Naive B cell (primary cell): ENCODE results near the gene POU2F1. TPM values are rescaled to one million over a fixed set of nuclear protein-coding genes. Genes with fewer than 3 reads are reported as not detected.

ENCODE experiments used
- ATAC-seq, 2 donors: fragments of 150-1000 bp; cut with Tn5 transposase; 2 replicates each; pipeline ENCODE4 v1.10.0; 2021; ENCODE audit warnings: low read depth in 2 of 2, mild to moderate bottlenecking in 2 of 2, moderate library complexity in 2 of 2
- DNase-seq: peaks from one replicate; pipeline ENCODE4 v3.0.0; 2022
- H3K27ac Mint-ChIP-seq, 6 donors: one replicate each; pipeline ENCODE4 v1.8.0; 2020 to 2022; ENCODE audit warnings: mild to moderate bottlenecking in 6 of 6, mixed read lengths in 6 of 6, moderate library complexity in 5 of 6, inconsistent platforms in 2 of 6
- H3K27me3 Mint-ChIP-seq, 3 donors: one replicate each; pipeline ENCODE4 v1.8.0; 2021 to 2022; ENCODE audit warnings: mixed read lengths in 3 of 3, mild to moderate bottlenecking in 1 of 3
- H3K36me3 Mint-ChIP-seq, 2 donors: one replicate each; pipeline ENCODE4 v1.8.0; 2020 to 2022; ENCODE audit warnings: mixed read lengths in 2 of 2, inconsistent platforms in 1 of 2, mild to moderate bottlenecking in 1 of 2
- H3K4me1 Mint-ChIP-seq, 3 donors: one replicate each; pipeline ENCODE4 v1.8.0; 2020 to 2022; ENCODE audit warnings: mixed read lengths in 3 of 3, inconsistent platforms in 1 of 3, mild to moderate bottlenecking in 1 of 3, moderate library complexity in 1 of 3
- H3K4me3 Mint-ChIP-seq, 8 donors: one replicate each; pipeline ENCODE4 v1.8.0; 2020 to 2022; ENCODE audit warnings: mild to moderate bottlenecking in 8 of 8, mixed read lengths in 8 of 8, moderate library complexity in 8 of 8, inconsistent platforms in 2 of 8
- H3K9me3 Mint-ChIP-seq, 7 donors: one replicate each; pipeline ENCODE4 v1.8.0; 2020 to 2022; ENCODE audit warnings: mixed read lengths in 7 of 7, mild to moderate bottlenecking in 5 of 7, inconsistent platforms in 2 of 7, moderate library complexity in 1 of 7
- polyA plus RNA-seq, 6 donors: library from polyadenylated mRNA; unstranded; fragments of 300-500 nt; fragmentation: Illumina TruSeq; gene quantifications; one replicate each; pipeline ENCODE4 v1.2.3, GENCODE V29; 2021; ENCODE audit warnings: low read depth in 6 of 6

POU2F1 gene
- polyA plus RNA-seq, 6 donors from 2014 or later, result 12.2 to 23.6 (median 20.0) TPM

DNA sequence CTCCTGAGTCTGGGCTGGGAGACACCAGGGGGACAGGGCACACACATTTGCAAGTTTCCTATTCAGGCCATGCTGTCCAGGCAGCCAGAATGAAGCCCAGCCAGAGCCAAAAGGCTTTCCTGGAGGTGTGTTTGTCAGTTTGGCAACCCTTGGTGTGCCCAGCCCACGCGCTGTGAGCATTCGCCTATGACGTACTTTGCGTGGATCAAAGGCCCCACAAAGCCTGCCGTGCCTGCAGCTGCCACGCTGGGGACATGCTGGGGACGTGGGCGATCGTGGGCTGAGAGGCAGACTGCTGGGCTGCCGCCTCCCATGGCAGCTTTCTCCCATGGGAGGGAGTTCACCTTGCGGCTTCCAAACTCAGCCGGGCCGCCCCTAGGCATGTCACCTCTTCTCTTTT is 240.2 kb downstream of the POU2F1 start:
- Mint-ChIP-seq H3K36me3 (no peaks in the 10 kb centered on the region), H3K4me1 (peaks cover 5 to 8% (median 7%) of the 10 kb centered on the region in 3 donors), H3K9me3 (no peaks in the 10 kb centered on the region), H3K4me3 (no peak overlapping the region), H3K27me3 (peaks cover 0 to 20% (median 9%) of the 10 kb centered on the region in 3 donors), H3K27ac (no peak overlapping the region)
- DNase-seq, result no peak
- ATAC-seq, result no peak

DNA sequence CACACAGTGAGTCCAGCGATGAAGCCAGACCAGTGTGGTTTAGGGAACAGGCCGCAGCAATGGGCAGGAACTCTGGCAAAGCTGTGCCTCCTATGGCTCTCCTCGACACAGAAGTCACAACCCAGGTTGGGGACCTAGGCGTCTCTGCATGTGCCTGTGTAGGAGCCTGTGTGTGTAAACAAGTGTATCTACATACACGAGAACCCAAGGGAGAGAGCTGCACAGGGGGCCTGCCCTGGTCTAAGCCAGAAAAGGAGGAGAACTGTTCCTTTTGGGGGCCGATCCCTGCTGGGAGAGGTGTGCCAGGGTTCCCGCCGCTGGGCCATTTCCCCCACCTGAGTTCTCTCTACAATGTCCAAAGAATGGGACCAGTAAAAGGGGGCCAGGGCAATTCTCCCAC is 241.7 kb downstream of the POU2F1 start:
- no peaks in the 10 kb centered on the region for H3K4me1 Mint-ChIP-seq
- H3K27ac Mint-ChIP-seq, result peak overlapping the region in 1 of 6 donors; percentile 31
- no peak overlapping the region for H3K4me3 Mint-ChIP-seq
- no peaks in the 10 kb centered on the region for H3K36me3 Mint-ChIP-seq
- ATAC-seq, result no peak
- DNase-seq, result no peak
- no peaks in the 10 kb centered on the region for H3K9me3 Mint-ChIP-seq
- peaks cover 0 to 18% (median 9%) of the 10 kb centered on the region in 3 donors for H3K27me3 Mint-ChIP-seq

GRCh38 chr1:167463080-167463479 is 242.4 kb downstream of the POU2F1 start:
- Mint-ChIP-seq H3K9me3 (no peaks in the 10 kb centered on the region), H3K27me3 (peaks cover 0 to 14% (median 4%) of the 10 kb centered on the region in 3 donors), H3K4me3 (no peak overlapping the region), H3K36me3 (no peaks in the 10 kb centered on the region), H3K27ac (peak overlapping the region in 1 of 6 donors; percentile 33), H3K4me1 (no peaks in the 10 kb centered on the region)
- DNase-seq, result no peak
- ATAC-seq, result no peak

DNA sequence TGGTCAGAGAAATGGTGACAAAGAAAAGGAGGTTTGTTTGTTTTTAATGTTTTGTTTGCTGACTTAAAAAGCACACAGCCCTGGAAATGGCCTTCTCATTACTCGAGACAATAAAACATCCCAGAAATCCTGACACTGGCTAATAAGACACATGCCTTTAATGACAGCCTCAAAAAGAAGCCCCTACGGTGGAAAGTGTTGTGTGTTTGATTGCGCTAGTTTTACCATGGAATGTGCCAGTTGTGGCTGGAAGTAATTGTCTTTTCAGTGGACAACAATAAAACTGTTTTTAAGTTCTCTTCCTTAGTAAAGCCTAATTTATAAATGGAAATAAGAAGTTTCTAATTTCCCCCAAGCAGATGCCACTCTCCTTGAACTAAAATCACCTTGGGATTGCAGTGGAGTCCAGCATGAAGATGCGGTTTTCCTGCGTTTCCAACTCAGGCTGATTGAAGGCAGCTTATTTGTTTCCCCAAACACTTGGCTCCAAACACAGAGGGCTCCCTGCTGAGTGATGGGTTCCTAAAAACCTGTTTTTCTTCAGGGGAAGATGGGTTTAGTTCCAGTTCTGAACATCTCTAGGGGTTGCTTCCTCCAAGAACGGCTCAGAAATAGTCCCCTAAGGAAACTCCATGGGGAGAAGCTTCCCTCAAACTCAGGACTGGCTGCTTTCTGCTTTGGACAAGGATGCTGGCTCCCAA is 243.3 kb downstream of the POU2F1 start:
- Mint-ChIP-seq H3K27me3 (peaks cover 0 to 11% (median 4%) of the 10 kb centered on the region in 3 donors), H3K9me3 (no peaks in the 10 kb centered on the region), H3K27ac (no peak overlapping the region), H3K36me3 (no peaks in the 10 kb centered on the region), H3K4me3 (no peak overlapping the region), H3K4me1 (no peaks in the 10 kb centered on the region)
- ATAC-seq, result no peak
- no peak for DNase-seq

- no peak for ATAC-seq
- DNase-seq, result no peak
- Mint-ChIP-seq H3K27ac (no peak overlapping the region), H3K4me3 (peak overlapping the region in 1 of 8 donors; percentile 72), H3K4me1 (no peaks in the 10 kb centered on the region), H3K36me3 (no peaks in the 10 kb centered on the region), H3K27me3 (peaks cover 0 to 13% (median 0%) of the 10 kb centered on the region in 3 donors), H3K9me3 (no peaks in the 10 kb centered on the region)
These were observed 244.3 kb downstream of the POU2F1 start for GRCh38 chr1:167465018-167465417.

DNA sequence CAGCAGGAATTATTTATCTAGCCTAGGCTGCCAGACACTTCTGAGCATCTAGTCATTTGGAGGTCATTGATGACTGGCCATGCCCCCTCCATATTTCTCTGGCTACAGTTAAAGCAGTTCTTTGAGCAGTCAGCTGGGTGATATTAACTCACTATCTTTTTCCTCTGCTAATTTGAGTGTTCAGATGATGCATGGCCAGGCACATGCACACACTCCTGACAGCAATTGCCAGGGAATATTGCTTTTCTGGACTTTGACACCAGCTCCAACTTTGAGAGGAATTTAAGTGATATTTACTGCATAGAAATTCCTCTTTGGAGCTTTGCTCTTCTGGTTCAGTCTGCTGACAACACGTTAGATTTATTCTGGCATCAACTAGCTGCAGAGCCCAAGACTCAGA is 245.1 kb downstream of the POU2F1 start:
- peak overlapping the region in 1 of 6 donors; percentile 44 for H3K27ac Mint-ChIP-seq
- H3K4me1 Mint-ChIP-seq, result no peaks in the 10 kb centered on the region

DNA sequence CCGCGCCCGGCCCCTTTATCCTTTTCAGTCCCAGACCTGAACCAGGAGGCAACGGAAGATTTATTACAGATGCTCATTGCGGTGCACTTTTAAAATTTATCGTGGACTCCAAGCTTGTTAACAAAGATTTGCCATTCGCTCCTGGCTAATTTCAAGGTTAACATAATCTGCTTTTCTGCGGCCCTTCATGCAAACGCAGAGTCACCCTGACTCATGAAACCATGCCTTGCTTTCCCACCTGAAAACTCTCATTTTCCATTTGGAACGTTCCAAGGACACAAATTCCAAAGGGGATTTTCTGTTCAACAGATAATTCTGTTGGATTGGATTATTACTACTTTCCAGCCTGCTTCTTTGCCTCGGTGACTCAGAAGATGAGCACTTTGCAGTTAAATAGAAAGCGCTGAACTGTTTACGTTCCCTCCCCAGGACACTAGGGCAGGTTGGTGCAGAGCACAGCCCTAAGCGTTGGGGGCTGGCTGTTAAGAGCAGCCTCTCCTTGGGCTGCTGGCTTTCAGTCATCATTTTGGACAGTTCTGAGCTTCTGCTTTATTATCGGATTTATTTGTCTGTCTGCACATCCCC is 246.5 kb downstream of the POU2F1 start:
- no peaks in the 10 kb centered on the region for H3K4me1 Mint-ChIP-seq
- peak overlapping the region in 1 of 6 donors; percentile 14 for H3K27ac Mint-ChIP-seq

More for the DNA sequence above, 245.1 kb downstream of the POU2F1 start:
- Mint-ChIP-seq H3K4me3 (no peak overlapping the region), H3K36me3 (no peaks in the 10 kb centered on the region), H3K27me3 (peaks cover 0 to 13% (median 0%) of the 10 kb centered on the region in 3 donors), H3K9me3 (no peaks in the 10 kb centered on the region)
- DNase-seq (no peak), ATAC-seq (no peak)

DNA sequence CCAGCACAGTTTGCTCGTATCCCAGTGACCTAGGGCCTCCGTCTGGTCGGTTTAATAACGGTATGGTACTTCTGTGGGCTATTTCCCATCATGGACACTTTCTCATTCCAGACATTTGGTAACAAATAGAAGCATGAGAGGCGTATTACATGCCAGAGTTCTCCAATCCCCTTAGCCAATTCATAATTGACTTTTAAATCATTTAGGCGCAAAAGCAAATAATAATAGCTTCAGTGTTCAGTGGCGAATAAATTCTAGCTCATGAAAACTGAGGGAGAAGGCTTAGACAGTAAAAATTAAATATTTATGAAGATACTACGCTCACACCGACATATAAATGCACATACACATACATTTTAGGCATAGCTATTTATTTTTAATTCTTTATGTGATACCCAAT is 247.1 kb downstream of the POU2F1 start:
- H3K4me3 Mint-ChIP-seq, result no peak overlapping the region
- no peaks in the 10 kb centered on the region for H3K4me1 Mint-ChIP-seq
- ATAC-seq, result no peak
- H3K27ac Mint-ChIP-seq, result peak overlapping the region in 1 of 6 donors; percentile 14
- H3K36me3 Mint-ChIP-seq, result no peaks in the 10 kb centered on the region
- H3K27me3 Mint-ChIP-seq, result peaks cover 0 to 12% (median 0%) of the 10 kb centered on the region in 3 donors
- DNase-seq, result no peak
- H3K9me3 Mint-ChIP-seq, result no peaks in the 10 kb centered on the region

More for the DNA sequence above, 246.5 kb downstream of the POU2F1 start:
- Mint-ChIP-seq H3K36me3 (no peaks in the 10 kb centered on the region), H3K9me3 (no peaks in the 10 kb centered on the region), H3K27me3 (peaks cover 0 to 13% (median 0%) of the 10 kb centered on the region in 3 donors), H3K4me3 (no peak overlapping the region)
- no peak for ATAC-seq
- no peak for DNase-seq

GRCh38 chr1:167469280-167469965 is 248.7 kb downstream of the POU2F1 start:
- Mint-ChIP-seq H3K9me3 (no peaks in the 10 kb centered on the region), H3K27me3 (peaks cover 5 to 15% (median 9%) of the 10 kb centered on the region in 3 donors), H3K4me3 (no peak overlapping the region), H3K36me3 (no peaks in the 10 kb centered on the region), H3K27ac (peak overlapping the region in 1 of 6 donors; percentile 26), H3K4me1 (peaks cover 0 to 6% (median 4%) of the 10 kb centered on the region in 3 donors)
- ATAC-seq (no peak), DNase-seq (no peak)

DNA sequence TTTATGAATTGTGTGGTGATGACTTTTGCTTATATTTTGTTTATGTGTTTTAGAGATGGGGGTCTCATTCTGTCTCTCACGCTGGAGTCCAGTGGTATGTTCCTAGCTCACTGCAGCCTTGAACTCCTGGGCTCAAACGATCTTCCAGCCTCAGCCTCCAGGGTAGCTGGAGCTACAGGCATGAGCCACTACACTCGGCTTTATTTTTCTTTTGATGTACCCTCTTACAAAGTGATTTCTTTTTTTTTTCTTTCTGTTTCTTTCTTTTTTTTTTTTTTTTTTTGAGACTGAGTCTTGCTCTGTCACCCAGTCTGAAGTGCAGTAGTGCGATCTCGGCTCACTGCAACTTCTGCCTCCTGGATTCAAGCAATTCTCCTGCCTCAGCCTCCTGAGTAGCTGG is 250.9 kb downstream of the POU2F1 start:
- Mint-ChIP-seq H3K4me1 (peaks cover 0 to 6% (median 4%) of the 10 kb centered on the region in 3 donors), H3K36me3 (no peaks in the 10 kb centered on the region)

DNA sequence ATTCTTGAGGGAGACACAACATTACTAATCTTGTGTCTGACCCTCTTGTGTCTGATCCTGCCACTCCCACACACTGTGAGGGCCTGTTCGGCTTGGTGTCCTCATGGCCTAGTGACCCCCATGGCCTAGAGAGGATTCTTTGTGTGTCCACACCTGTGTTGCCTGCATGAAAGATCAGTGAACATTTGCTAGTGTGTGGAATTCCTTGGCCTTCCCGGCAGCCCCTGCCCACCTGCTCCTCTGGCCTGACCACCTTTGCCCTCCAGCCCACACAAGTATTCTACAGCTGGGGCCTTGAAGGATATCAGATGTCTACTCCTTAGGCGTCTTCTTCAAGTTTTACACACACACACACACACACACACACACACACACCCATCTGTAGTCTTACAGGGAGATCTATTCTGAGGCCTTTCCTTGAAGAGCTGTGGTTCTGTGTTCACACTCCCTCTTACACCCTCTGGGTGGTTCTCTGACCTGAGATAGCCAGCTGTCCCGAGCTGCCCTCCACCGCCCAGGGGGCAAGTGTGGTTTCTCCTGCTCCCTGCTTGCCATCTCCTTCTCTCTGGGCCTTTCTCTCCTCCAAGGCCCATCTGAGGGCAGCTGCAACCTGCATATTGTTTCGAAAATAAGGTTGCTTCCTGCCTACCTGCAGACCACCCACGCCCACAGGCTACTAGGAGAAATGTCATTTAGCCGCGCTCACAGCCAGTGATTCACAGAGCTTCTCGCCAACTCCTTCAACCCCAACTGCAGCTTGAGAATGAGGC is 252.3 kb downstream of the POU2F1 start:
- no peak for DNase-seq
- Mint-ChIP-seq H3K27ac (peak overlapping the region in 1 of 6 donors; percentile 92), H3K4me1 (peaks cover 0 to 6% (median 4%) of the 10 kb centered on the region in 3 donors), H3K36me3 (no peaks in the 10 kb centered on the region), H3K9me3 (peaks cover 0 to 6% (median 0%) of the 10 kb centered on the region in 7 donors), H3K4me3 (no peak overlapping the region), H3K27me3 (peaks cover 17 to 26% (median 26%) of the 10 kb centered on the region in 3 donors)
- ATAC-seq, result no peak

More for the DNA sequence above, 250.9 kb downstream of the POU2F1 start:
- peaks cover 11 to 16% (median 15%) of the 10 kb centered on the region in 3 donors for H3K27me3 Mint-ChIP-seq
- ATAC-seq (no peak), DNase-seq (no peak)
- H3K9me3 Mint-ChIP-seq, result peaks cover 0 to 6% (median 0%) of the 10 kb centered on the region in 7 donors
- no peak overlapping the region for H3K4me3 Mint-ChIP-seq
- peak overlapping the region in 1 of 6 donors; percentile 7 for H3K27ac Mint-ChIP-seq

DNA sequence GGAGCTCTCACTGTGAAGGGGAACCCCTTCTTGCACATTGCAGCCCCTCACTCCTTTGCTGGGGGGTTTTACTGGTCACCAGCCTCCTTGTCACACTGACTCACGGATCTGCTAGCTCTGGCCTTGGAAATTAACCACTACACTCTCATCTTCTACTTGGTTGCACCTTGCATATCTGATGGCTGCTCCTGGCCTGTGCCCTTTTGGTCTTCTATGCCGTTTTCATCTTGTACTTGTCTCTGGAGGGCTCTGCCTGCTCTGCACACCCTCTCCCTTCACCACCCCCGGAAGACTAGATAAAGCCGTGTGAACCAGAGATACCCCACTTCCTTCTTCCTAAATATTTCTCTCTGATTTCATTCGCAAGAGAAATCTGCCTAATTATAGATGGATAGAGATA is 253.1 kb downstream of the POU2F1 start:
- ATAC-seq, result no peak
- peaks cover 0 to 6% (median 0%) of the 10 kb centered on the region in 7 donors for H3K9me3 Mint-ChIP-seq
- no peak for DNase-seq
- H3K27ac Mint-ChIP-seq, result no peak overlapping the region
- H3K4me3 Mint-ChIP-seq, result no peak overlapping the region
- peaks cover 21 to 26% (median 24%) of the 10 kb centered on the region in 3 donors for H3K27me3 Mint-ChIP-seq
- H3K36me3 Mint-ChIP-seq, result no peaks in the 10 kb centered on the region
- H3K4me1 Mint-ChIP-seq, result peaks cover 0 to 6% (median 4%) of the 10 kb centered on the region in 3 donors

DNA sequence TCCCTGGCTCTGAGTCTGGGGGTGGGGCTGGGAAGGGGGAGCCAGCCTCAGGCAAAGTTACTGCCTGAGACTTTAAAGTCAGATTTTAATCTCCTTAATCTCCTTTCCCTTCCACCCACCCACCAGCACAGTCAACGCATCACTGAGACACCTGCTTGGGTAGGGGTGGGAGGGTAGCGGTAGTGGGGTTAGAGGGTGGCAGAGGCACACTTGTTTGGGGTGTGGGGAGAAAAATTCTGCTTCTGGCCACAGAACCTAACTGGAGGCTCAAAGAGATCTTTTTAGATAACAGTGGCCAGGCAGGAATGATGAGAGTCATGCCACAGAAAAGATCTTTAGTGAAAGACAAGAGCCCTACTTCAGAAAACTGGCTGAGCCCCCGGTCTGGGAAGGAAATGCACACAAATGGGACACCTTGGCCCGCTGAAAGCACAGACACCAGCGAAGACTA is 253.5 kb downstream of the POU2F1 start:
- no peaks in the 10 kb centered on the region for H3K36me3 Mint-ChIP-seq

More for the DNA sequence above, 253.5 kb downstream of the POU2F1 start:
- DNase-seq (no peak), ATAC-seq (no peak)
- Mint-ChIP-seq H3K9me3 (peaks cover 0 to 6% (median 0%) of the 10 kb centered on the region in 7 donors), H3K4me1 (peaks cover 0 to 6% (median 4%) of the 10 kb centered on the region in 3 donors), H3K27ac (no peak overlapping the region), H3K4me3 (no peak overlapping the region), H3K27me3 (peaks cover 19 to 26% (median 21%) of the 10 kb centered on the region in 3 donors)
